ENCODE measurements around the gene APBB1. TPM values are rescaled to one million over a fixed set of nuclear protein-coding genes. Genes with fewer than 3 reads are reported as not detected.
A peak's percentile ranks its signal among the peaks of the same experiment; 100 is the strongest.

The APBB1 gene
- total RNA-seq, 6 experiments from 2014 or later = 32.3 to 38.7 (median 35.4) TPM

DNA sequence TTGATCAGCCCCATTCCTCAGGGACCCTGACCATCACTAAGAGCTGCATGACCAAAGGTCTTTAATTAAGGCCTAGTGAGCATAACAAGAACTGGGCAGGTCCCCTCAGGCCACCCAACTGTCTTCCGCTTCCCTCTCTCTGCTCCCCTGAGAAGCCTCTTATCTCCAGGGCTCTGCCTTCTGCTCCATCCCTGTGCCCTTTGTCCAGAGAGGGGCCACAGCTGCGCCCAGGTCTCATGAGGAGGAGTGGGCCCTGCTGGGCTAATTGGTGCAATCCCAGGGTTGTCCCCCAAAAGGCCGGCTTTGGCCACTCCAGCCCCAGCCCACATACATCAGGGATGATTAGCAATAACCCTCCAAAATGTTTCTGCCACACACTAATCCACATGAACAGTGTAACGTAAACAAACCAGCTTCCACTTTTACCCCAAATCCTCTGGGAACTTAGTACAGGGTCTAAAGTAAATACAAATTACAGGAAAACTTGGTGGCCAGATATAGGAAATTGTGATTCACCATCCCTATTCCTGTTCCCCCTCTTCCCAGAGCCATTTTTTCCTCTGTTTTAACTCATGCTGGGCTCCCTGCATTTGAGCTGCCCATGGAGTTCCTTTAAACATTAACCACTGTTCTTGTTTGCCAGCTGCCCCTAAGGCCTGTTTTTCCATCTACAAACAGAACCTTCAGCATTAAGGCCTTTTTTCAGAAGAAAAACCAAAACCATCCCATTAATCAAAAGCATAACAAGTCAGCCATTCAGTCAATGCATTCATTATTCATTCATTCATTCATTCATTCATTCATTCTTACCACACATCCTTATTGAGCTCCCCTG, 64.0 kb downstream of the APBB1 start:
- DNase-seq = no peak
- H3K27me3 Mint-ChIP-seq (ENCODE audit: insufficient read depth) = peaks cover 1% of the 10 kb centered on the region; the same call in 1 of the 2 replicates
- TF ChIP-seq, protein P1, sequence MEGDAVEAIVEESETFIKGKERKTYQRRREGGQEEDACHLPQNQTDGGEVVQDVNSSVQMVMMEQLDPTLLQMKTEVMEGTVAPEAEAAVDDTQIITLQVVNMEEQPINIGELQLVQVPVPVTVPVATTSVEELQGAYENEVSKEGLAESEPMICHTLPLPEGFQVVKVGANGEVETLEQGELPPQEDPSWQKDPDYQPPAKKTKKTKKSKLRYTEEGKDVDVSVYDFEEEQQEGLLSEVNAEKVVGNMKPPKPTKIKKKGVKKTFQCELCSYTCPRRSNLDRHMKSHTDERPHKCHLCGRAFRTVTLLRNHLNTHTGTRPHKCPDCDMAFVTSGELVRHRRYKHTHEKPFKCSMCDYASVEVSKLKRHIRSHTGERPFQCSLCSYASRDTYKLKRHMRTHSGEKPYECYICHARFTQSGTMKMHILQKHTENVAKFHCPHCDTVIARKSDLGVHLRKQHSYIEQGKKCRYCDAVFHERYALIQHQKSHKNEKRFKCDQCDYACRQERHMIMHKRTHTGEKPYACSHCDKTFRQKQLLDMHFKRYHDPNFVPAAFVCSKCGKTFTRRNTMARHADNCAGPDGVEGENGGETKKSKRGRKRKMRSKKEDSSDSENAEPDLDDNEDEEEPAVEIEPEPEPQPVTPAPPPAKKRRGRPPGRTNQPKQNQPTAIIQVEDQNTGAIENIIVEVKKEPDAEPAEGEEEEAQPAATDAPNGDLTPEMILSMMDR (IDR thresholded peaks at IDR 0.05) = no peak
- H3K9me3 Mint-ChIP-seq = no peaks in the 10 kb centered on the region
- no peaks in the 10 kb centered on the region for H3K36me3 Mint-ChIP-seq (ENCODE audit: low read depth)
- H3K4me1 Mint-ChIP-seq (ENCODE audit: low read depth) = peaks cover 36% of the 10 kb centered on the region
- H3K4me3 Mint-ChIP-seq = no peak overlapping the region
- no peak overlapping the region for H3K27ac Mint-ChIP-seq

DNA sequence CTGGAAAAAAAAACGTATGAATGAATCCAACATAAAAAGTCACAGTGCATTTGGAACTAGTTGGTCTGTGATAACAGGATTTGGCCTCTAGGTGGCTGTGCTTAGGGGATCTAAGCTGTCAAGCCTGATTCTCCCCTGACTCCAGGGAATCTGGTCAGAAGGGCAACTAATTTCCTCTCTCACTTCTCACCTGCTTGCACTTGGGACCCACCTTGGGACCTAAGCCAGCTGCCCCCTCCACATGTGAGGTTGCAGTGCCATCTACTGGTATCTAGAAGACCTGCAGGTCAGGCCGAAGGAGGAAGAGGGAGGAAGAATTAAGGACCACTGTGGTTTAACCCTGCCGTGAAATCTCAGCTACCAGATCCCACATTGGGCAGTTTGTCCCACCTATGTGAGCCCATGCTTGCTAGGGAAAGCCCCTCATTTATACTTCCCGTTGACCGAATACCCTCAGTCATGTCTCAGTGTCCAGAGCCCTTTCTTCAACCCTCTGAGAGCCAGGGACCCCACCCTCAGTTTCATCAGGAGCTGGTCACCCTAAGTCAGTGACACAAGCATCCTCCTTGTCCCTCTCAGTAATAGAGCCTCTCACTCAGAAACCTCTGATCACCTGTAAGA, 65.4 kb downstream of the APBB1 start:
- peaks cover 36% of the 10 kb centered on the region for H3K4me1 Mint-ChIP-seq (ENCODE audit: low read depth)
- peak; percentile 7 for DNase-seq
- TF ChIP-seq, protein P1 (IDR thresholded peaks at IDR 0.05) = peak; percentile 97
- H3K27ac Mint-ChIP-seq = no peak overlapping the region
- no peak overlapping the region for H3K4me3 Mint-ChIP-seq
- H3K27me3 Mint-ChIP-seq (ENCODE audit: insufficient read depth) = peaks cover 1% of the 10 kb centered on the region; the same call in 1 of the 2 replicates
- no peaks in the 10 kb centered on the region for H3K9me3 Mint-ChIP-seq
- no peaks in the 10 kb centered on the region for H3K36me3 Mint-ChIP-seq (ENCODE audit: low read depth)

GRCh38 chr11:6351782-6352382, 67.0 kb downstream of the APBB1 start:
- Mint-ChIP-seq H3K4me3 (no peak overlapping the region), H3K27ac (no peak overlapping the region)
- no peak for DNase-seq

GRCh38 chr11:6350486-6350885, 68.4 kb downstream of the APBB1 start:
- H3K27me3 Mint-ChIP-seq (ENCODE audit: insufficient read depth) = peaks cover 1% of the 10 kb centered on the region; the same call in 1 of the 2 replicates
- H3K36me3 Mint-ChIP-seq (ENCODE audit: low read depth) = no peaks in the 10 kb centered on the region
- peaks cover 12% of the 10 kb centered on the region for H3K4me1 Mint-ChIP-seq (ENCODE audit: low read depth)
- TF ChIP-seq, protein P1 (IDR thresholded peaks at IDR 0.05) = no peak
- DNase-seq = no peak
- H3K4me3 Mint-ChIP-seq = no peak overlapping the region
- H3K9me3 Mint-ChIP-seq = no peaks in the 10 kb centered on the region
- H3K27ac Mint-ChIP-seq = no peak overlapping the region

More at GRCh38 chr11:6351782-6352382, 67.0 kb downstream of the APBB1 start:
- TF ChIP-seq, protein P1 (IDR thresholded peaks at IDR 0.05) = no peak
- H3K4me1 Mint-ChIP-seq (ENCODE audit: low read depth) = peaks cover 20% of the 10 kb centered on the region
- H3K36me3 Mint-ChIP-seq (ENCODE audit: low read depth) = no peaks in the 10 kb centered on the region
- peaks cover 1% of the 10 kb centered on the region; the same call in 1 of the 2 replicates for H3K27me3 Mint-ChIP-seq (ENCODE audit: insufficient read depth)
- no peaks in the 10 kb centered on the region for H3K9me3 Mint-ChIP-seq

DNA sequence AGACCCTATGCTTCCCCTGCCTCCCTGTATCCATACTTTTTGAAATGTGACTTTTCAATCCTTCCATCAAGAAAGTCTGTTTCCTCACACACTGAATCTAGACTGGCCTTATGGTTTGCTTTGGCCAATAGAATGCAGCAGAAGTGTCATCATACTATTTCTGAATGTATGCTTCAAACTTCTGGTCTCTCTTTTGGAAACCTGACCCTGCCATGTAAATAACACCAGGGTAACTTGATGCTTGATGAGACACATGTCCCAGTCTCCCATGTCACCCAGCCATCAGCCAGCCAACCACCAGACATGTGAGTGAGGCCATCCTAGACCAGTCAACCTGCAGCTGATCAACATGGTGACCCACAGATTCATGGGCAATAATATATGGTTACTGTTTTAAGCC, 68.9 kb downstream of the APBB1 start:
- no peak overlapping the region for H3K4me3 Mint-ChIP-seq

More for the DNA sequence above, 68.9 kb downstream of the APBB1 start:
- no peaks in the 10 kb centered on the region for H3K36me3 Mint-ChIP-seq (ENCODE audit: low read depth)
- no peaks in the 10 kb centered on the region for H3K9me3 Mint-ChIP-seq
- no peak overlapping the region for H3K27ac Mint-ChIP-seq
- no peak for DNase-seq
- peaks cover 12% of the 10 kb centered on the region for H3K4me1 Mint-ChIP-seq (ENCODE audit: low read depth)
- H3K27me3 Mint-ChIP-seq (ENCODE audit: insufficient read depth) = peaks cover 1% of the 10 kb centered on the region; the same call in 1 of the 2 replicates
- TF ChIP-seq, protein P1 (IDR thresholded peaks at IDR 0.05) = no peak

All from HFFc6 (cell line).